Activated CD4-positive, alpha-beta T cell treated with anti-CD3 and anti-CD28 coated beads, Interleukin-2, amount 50 U/mL, for 4 hours (primary cell): ENCODE data around the gene BRINP1.
"Not testable (repeated sequence)": the region's sequence is repeated elsewhere in the genome, so short reads cannot be mapped to it uniquely, and the experiment has no call there.

Experiments used
- DNase-seq, 2 experiments: peaks; one replicate each; pipeline ENCODE4 v3.0.0-alpha.2; 2020

Gene BRINP1

GRCh38 chr9:119195521-119195920 lies 173.7 kb downstream of the BRINP1 start:
- no peak for DNase-seq

DNA sequence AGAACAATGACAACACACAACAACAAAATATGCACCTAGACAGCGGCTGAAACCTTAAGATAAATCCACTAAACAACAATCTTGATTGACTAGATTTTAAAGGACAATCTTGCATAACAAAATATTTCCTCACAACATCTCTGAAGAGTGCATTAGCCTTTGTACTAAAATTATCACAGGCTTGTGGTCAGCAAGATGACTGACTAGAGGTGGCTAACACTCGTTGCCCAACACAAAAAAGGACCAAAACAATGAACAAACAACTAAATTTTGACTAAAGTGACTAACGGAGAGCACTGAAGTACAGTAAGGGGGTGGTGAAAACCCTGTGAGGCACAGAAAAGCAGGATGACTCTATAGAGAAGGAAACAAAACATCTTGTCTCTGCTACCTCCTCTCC lies 183.9 kb downstream of the BRINP1 start:
- no peak for DNase-seq

- DNase-seq = no peak
These were observed 184.8 kb downstream of the BRINP1 start for GRCh38 chr9:119184265-119184936.

GRCh38 chr9:119181561-119181960 lies 187.7 kb downstream of the BRINP1 start:
- DNase-seq = no peak

- DNase-seq = no peak
These were observed 188.3 kb downstream of the BRINP1 start for GRCh38 chr9:119180897-119181296.

DNA sequence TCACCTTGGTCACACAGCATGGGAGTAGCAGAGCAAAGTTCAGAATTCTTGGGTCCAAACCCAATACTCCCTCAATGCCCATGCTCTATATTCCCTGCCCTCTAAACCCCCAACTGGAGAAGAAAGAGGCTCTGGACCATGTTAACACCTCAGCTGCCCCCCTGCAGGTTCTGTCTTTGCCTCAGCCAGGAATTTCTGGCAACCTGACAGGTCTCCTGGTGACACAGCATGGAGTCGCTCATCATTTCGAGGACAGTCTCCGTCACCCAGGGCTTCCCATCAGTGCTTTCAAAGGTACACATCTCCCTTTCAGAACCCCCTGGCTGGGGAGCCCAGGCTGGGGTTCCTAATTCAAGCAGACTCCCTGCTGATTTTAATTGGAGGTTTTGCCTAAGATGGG lies 189.5 kb downstream of the BRINP1 start:
- no peak for DNase-seq

DNA sequence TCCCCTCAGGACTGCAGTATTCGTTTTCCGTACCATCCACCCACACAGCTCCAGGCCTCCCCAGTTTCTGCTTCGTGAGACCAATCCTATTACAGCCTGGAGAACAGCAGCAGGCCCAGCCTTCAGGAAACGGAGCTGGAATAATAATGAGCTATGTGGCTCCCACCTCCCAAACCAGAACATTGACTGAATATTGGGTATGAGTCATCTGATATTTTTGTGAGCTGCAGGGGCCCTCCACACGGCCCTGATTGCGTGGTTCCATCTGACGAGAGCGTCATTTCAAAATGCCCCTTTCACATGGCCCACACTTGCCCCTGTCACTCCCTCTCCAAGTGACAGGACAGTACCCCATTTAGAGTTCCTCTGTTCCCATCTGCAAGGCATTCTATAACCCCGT lies 192.0 kb downstream of the BRINP1 start:
- no peak for DNase-seq

GRCh38 chr9:119175581-119175980 lies 193.7 kb downstream of the BRINP1 start:
- no peak for DNase-seq

GRCh38 chr9:119169222-119169621 lies 200.0 kb downstream of the BRINP1 start:
- DNase-seq = not testable (repeated sequence)

DNA sequence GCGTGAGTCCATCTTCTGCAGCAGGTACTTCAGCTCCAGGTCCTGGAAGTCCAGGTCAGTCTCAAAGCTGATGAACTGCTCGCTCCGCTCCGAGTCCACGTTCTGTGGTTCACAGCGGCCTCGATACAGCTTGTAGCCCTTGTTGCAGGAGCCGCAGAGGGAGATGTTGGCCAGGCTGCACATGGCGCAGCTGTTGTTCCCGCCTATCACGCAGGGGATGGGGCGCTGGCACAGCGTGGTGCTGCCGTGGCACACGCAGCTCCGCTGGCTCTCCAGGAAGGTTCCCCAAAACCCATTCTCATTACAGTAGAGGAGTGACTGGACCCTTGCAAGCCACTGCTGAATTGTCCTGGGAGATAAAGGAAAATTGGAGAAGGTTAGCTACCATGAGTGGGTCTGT lies 201.4 kb downstream of the BRINP1 start:
- DNase-seq = no peak

DNA sequence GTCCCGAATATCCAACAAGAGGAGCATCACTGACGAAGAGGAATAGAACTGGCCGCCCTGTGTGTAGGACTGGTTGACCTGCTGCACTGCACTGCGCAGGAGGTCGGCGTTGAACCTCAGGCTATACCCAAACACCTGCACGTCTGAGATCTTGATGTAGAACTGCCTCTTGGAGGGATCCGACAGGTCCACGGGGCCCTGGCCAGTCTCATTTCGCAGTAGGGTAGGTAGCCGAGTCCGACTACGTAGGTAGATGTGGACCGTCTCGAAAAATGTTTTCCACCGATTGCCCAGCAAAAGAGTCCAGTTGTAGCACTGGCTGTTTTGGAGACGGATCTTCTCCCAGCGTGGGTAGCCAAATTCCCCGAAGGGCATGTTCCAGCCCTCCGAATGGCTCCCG lies 202.0 kb downstream of the BRINP1 start:
- DNase-seq = no peak

DNA sequence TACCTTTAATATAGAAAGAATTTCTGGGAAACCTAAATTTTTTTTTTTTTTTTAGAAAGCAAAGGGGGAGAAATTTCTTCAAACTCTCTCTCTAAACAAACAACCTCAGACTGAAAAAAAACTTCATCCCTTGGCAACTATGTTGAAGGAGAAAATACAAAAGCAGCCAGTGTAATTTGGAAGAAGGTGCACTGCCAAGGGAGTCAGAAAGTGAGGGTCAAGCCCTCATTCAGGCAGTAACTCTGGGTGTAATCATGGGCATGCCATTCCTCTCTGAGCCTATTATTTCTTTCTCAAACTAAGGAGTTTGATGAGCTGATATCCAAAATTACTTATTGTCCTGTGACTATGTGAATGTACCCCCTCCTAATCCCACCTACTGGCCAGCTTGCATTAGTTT lies 203.1 kb downstream of the BRINP1 start:
- no peak for DNase-seq

DNA sequence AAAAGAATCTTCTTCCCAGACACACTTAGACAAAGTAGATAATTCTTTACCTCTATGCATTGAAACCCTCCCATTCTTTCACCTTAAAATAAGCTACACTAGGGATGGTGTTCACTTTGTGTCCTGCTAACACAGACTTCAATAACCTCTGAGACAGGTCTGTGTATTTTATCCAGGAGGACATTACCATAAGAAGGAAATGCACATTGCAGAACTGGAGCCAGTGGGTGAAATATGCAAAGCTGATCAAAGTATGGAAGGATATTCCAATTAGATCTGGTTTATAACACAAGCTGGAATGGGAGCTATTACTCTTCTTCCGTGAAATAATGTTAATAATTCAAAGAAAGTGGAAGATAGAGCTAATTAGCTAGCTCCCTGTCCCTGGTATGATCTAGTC lies 204.1 kb downstream of the BRINP1 start:
- no peak for DNase-seq

GRCh38 chr9:119164716-119165115 lies 204.5 kb downstream of the BRINP1 start:
- no peak for DNase-seq

GRCh38 chr9:119160551-119160950 lies 208.7 kb downstream of the BRINP1 start:
- DNase-seq = no peak

GRCh38 chr9:119159386-119159785 lies 209.8 kb downstream of the BRINP1 start:
- no peak for DNase-seq

- no peak for DNase-seq
These were observed 212.0 kb downstream of the BRINP1 start for GRCh38 chr9:119157196-119157595.

GRCh38 chr9:119156354-119156753 lies 212.9 kb downstream of the BRINP1 start:
- no peak for DNase-seq

GRCh38 chr9:119154527-119154926 lies 214.7 kb downstream of the BRINP1 start:
- DNase-seq = no peak

GRCh38 chr9:119153402-119153801 lies 215.8 kb downstream of the BRINP1 start:
- DNase-seq = no peak

DNA sequence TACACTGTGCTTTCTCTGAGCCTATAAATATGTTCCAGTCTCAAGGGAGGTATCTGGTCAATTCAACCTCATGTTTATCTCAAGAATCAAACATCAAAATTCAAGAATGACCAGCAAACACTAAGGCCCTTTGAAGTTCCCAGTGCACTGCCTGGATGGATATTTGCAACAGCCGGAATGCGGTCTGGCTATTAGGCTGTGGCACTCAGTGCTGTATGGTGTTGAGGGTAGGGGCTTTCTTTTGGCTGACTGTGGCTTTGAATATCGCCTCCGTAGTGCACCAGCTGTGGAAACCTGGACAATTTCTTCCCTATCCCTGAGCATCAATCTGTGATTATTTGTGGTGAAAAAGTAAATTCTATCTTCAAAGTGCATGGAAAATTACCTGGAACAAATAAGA lies 220.4 kb downstream of the BRINP1 start:
- DNase-seq = no peak

DNA sequence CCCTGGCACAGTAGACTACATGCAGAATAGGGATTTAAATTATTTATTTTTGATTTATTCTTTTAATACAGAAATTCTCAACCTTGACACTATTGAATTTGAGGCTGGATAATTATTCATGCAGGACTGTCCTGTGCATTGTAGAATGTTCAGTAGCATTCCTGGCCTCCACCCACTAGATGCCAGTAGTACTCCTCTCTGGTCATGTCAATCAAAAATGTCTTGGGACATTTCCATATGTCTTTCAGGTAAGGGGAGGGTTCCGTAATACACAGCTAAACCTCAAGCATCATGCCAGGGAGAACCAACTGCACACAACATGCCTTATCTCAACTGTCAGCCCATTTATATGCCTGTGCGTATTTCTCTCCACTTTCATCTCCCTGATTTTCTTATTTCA lies 231.8 kb downstream of the BRINP1 start:
- no peak for DNase-seq

GRCh38 chr9:119126040-119126439 lies 243.2 kb downstream of the BRINP1 start:
- DNase-seq = no peak

DNA sequence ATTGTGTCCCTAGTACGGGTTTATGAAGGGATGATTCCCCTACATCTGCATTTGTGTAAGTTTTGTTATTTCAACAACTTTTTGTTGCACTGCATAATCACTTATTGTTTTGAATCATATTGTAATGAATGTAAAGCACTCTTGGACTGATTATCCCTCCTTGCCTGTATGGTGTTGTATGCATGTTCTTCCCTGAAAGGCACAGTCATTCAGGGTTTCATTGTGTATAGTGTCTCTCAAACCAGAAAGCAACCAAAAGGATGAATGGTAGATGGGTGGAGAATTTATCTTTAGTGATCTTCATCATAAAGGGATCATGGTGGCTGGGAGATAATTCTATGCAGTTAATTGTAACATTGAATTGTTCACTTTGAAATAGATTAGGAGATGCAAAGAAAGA lies 247.3 kb downstream of the BRINP1 start:
- DNase-seq = no peak

DNA sequence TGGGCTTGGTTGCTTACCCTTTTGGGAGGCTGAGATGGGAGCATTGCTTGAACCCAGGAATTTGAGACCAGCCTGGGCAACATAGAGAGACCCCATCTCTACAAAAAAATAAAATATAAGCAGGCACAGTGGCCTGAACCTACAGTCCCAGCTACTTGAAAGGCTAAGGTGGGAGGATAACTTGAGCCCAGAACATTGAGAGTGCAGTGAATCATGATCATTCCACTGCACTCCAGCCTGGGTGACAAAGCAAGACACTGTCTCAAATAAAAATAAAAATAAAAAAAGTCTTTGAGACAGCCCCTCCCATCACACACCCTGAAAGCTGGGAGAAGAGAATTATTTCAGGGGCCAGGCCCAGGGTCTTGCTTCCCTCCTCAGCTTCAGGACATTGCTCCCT lies 251.8 kb downstream of the BRINP1 start:
- no peak for DNase-seq
